Prostate gland (tissue), 2 donors: ENCODE results near the gene KAZN.

Experiments used
- POLR2A ChIP-seq: fragments of 450-650 bp; IDR thresholded peaks from one replicate; pipeline ENCODE4 v1.6.1; 2016; ENCODE audit warnings: antibody characterized with exemption, mild to moderate bottlenecking
- POLR2AphosphoS5 ChIP-seq: sonication (generic); formaldehyde crosslinking; IDR thresholded peaks from one replicate; pipeline ENCODE4 v1.6.1; 2017; ENCODE audit warnings: antibody characterized with exemption
- TF ChIP-seq, protein P1 (sequence below), 4 experiments: fragments of 200-600 bp in 2 of 4; fragments of 450-650 bp in 2 of 4; sonication (generic) in 2 of 4; IDR thresholded peaks; 1 replicate in 3 of 4; 2 replicates in 1 of 4; pipeline ENCODE4 v1.5.1; 2016 to 2019; ENCODE audit warnings: antibody characterized with exemption in 4 of 4, mild to moderate bottlenecking in 2 of 4, moderate library complexity in 2 of 4

DNA sequence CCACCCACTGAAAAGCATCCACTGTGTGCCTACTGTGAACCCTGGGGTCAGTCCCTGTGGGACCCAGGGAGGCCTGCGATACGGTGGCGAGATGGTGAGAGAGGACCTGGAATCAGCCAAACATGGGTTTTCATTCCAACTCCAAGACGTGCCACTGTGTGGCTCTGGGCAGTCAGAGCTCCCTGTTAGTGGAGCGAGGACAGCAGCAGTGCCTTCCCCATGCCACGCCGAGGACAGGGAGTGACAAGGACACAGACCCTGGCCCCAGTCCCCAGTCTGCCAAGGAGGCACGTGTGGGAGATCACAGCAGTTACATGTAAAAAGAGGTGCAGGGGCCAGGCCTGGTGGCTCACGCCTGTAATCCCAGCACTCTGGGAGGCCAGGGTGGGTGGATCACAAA is 504.2 kb downstream of the KAZN start:
- TF ChIP-seq, protein P1, sequence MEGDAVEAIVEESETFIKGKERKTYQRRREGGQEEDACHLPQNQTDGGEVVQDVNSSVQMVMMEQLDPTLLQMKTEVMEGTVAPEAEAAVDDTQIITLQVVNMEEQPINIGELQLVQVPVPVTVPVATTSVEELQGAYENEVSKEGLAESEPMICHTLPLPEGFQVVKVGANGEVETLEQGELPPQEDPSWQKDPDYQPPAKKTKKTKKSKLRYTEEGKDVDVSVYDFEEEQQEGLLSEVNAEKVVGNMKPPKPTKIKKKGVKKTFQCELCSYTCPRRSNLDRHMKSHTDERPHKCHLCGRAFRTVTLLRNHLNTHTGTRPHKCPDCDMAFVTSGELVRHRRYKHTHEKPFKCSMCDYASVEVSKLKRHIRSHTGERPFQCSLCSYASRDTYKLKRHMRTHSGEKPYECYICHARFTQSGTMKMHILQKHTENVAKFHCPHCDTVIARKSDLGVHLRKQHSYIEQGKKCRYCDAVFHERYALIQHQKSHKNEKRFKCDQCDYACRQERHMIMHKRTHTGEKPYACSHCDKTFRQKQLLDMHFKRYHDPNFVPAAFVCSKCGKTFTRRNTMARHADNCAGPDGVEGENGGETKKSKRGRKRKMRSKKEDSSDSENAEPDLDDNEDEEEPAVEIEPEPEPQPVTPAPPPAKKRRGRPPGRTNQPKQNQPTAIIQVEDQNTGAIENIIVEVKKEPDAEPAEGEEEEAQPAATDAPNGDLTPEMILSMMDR (IDR thresholded peaks at IDR 0.05): no peak
- TF ChIP-seq POLR2A: no peak
- TF ChIP-seq POLR2AphosphoS5: no peak
